Thyroid gland (tissue), 4 donors: ENCODE data around the gene CCDC80. TPM values are rescaled to one million over a fixed set of nuclear protein-coding genes. Genes with fewer than 3 reads are reported as not detected.

Source experiments
- DNase-seq, 2 donors: peaks; one replicate each; pipeline ENCODE4 v3.0.0-alpha.2; 2019
- H3K27ac ChIP-seq, 3 donors: fragments of 200-600 bp; sonication (generic); 1 replicate in 2 of 3; 2 replicates in 1 of 3; pipeline ENCODE4 v1.5.1; 2016 to 2019; ENCODE audit warnings: mild to moderate bottlenecking in 1 of 3, moderate library complexity in 1 of 3
- H3K27me3 ChIP-seq: fragments of 200-600 bp; sonication (generic); one replicate; pipeline ENCODE4 v1.5.1; 2019
- H3K36me3 ChIP-seq, 2 donors: fragments of 200-600 bp; sonication (generic); one replicate each; pipeline ENCODE4 v1.5.1; 2016 to 2019
- H3K4me1 ChIP-seq, 2 donors: fragments of 200-600 bp; sonication (generic); one replicate each; pipeline ENCODE4 v1.5.1; 2017 to 2019
- H3K4me3 ChIP-seq, 3 donors: fragments of 200-600 bp; sonication (generic); replicated peaks in 1 of 3; 1 replicate in 2 of 3; 2 replicates in 1 of 3; pipeline ENCODE4 v1.5.1; 2016; ENCODE audit warnings: mild to moderate bottlenecking in 1 of 3
- H3K9me3 ChIP-seq: fragments of 200-600 bp; sonication (generic); one replicate; pipeline ENCODE4 v1.5.1; 2017
- CTCF ChIP-seq, 6 experiments: fragments of 200-600 bp in 3 of 6; fragments of 450-650 bp in 3 of 6; sonication (generic) in 3 of 6; IDR thresholded peaks; one replicate each; pipeline ENCODE4 v1.5.1; 2016 to 2019; ENCODE audit warnings: antibody characterized with exemption in 6 of 6, mild to moderate bottlenecking in 2 of 6, inconsistent platforms in 1 of 6, moderate library complexity in 1 of 6
- POLR2A ChIP-seq, 2 donors: fragments of 450-650 bp; IDR thresholded peaks; one replicate each; pipeline ENCODE4 v1.6.1; 2017; ENCODE audit warnings: antibody characterized with exemption in 2 of 2, mild to moderate bottlenecking in 2 of 2, moderate library complexity in 1 of 2
- WGBS, 2 donors: methylation state at CpG; one replicate each; pipeline ENCODE4 v1.1.5; 2017; 5-methylcytosine and 5-hydroxymethylcytosine counted together
- intact Hi-C: fragments of 100-400 bp; cut with DNase I; formaldehyde crosslinking; loops from one replicate; pipeline ENCODE4 v1.15.1; 2023
- total RNA-seq, 4 donors: library from RNA; depleted of rRNA; stranded (reverse); fragments of >200 nt; gene quantifications; one replicate each; pipeline ENCODE4 v1.2.3, GENCODE V29; 2016

Gene CCDC80
- total RNA-seq, 4 donors from 2014 or later: 41.5 to 100 (median 63.7) TPM

DNA sequence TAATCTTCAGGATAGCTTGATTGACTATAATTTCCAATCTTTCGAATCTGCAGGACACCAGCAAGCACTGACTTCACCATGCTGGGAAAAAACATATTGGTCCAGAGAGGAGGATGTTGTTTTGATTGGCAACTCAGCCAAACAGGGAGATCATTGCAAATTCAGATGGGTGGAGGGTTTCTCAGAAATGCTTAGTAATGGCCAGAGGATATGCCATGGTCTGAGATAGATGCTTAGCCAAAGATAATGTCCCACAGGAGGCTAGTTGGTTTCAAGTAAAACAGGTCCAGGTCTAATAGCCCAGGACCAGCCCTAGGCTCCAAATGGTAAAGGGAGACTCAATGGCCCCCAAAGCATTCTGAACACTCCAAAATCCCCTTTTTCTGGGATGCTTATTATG, 46.7 kb upstream of the CCDC80 start:
- peaks cover 4 to 27% of the 10 kb centered on the region in 2 donors for H3K4me1 ChIP-seq
- DNase-seq: no peak
- no peak overlapping the region for H3K27ac ChIP-seq
- no peaks in the 10 kb centered on the region for H3K36me3 ChIP-seq
- TF ChIP-seq POLR2A (IDR thresholded peaks at IDR 0.05): no peak
- TF ChIP-seq CTCF (IDR thresholded peaks at IDR 0.05): no peak
- intact Hi-C loops: no loop called here
- no peaks in the 10 kb centered on the region for H3K9me3 ChIP-seq
- no peaks in the 10 kb centered on the region for H3K27me3 ChIP-seq
- no peak overlapping the region for H3K4me3 ChIP-seq
- 93 to 95% methylated on average over 1 of the region's 1 CpG for WGBS, 2 donors

DNA sequence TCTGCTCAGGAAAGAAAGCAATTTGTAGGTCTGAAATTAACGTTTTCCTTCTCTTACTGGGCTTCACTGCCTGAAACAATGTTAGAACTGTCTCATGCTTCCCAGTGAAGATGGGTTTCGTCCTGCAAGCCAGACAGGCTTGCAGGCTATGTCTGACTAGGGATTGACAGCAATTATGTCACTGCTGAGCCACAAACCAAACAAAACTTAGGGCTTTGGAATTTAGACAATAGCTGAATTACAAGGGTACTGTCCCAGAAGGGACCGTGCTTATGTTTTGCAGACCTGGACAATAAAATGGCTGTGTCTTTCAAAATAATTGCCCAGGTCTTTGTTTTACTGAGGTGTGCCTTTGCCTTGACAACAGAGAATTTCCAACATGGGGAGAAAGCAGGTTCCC, 46.3 kb upstream of the CCDC80 start:
- DNase-seq: no peak
- Histone ChIP-seq H3K27ac (no peak overlapping the region), H3K36me3 (no peaks in the 10 kb centered on the region), H3K27me3 (no peaks in the 10 kb centered on the region), H3K4me3 (no peak overlapping the region), H3K9me3 (no peaks in the 10 kb centered on the region), H3K4me1 (peaks cover 8 to 31% of the 10 kb centered on the region in 2 donors)
- no peak for TF ChIP-seq CTCF (IDR thresholded peaks at IDR 0.05)
- TF ChIP-seq POLR2A (IDR thresholded peaks at IDR 0.05): no peak
- WGBS, 2 donors: 86 to 87% methylated on average over 3 of the region's 3 CpGs
- intact Hi-C loops: no loop called here

- no peaks in the 10 kb centered on the region for H3K9me3 ChIP-seq
- no peaks in the 10 kb centered on the region for H3K36me3 ChIP-seq
- WGBS, 2 donors: 87 to 89% methylated on average over 5 of the region's 5 CpGs
- TF ChIP-seq CTCF (IDR thresholded peaks at IDR 0.05) (no peak), POLR2A (IDR thresholded peaks at IDR 0.05) (no peak)
- H3K4me3 ChIP-seq: no peak overlapping the region
- no peaks in the 10 kb centered on the region for H3K27me3 ChIP-seq
- H3K27ac ChIP-seq: no peak overlapping the region
- intact Hi-C loops: no loop called here
- no peak for DNase-seq
- H3K4me1 ChIP-seq: peaks cover 19 to 40% of the 10 kb centered on the region in 2 donors
These were observed 45.2 kb upstream of the CCDC80 start for GRCh38 chr3:112685956-112686799.

GRCh38 chr3:112685420-112685819, 44.5 kb upstream of the CCDC80 start:
- Histone ChIP-seq H3K36me3 (no peaks in the 10 kb centered on the region), H3K4me1 (peaks cover 21 to 40% of the 10 kb centered on the region in 2 donors), H3K4me3 (no peak overlapping the region), H3K27me3 (no peaks in the 10 kb centered on the region), H3K27ac (no peak overlapping the region), H3K9me3 (no peaks in the 10 kb centered on the region)
- TF ChIP-seq CTCF (IDR thresholded peaks at IDR 0.05) (no peak), POLR2A (IDR thresholded peaks at IDR 0.05) (no peak)
- WGBS, 2 donors: 84 to 88% methylated on average over 7 of the region's 7 CpGs
- DNase-seq: no peak
- intact Hi-C loops: no loop called here

GRCh38 chr3:112682361-112682760, 41.4 kb upstream of the CCDC80 start:
- Histone ChIP-seq H3K27me3 (no peaks in the 10 kb centered on the region), H3K9me3 (no peaks in the 10 kb centered on the region), H3K4me1 (peaks cover 21 to 22% of the 10 kb centered on the region in 2 donors), H3K36me3 (no peaks in the 10 kb centered on the region), H3K27ac (peak overlapping the region; percentile 34 to 75 (median 59)), H3K4me3 (no peak overlapping the region)
- no peak for TF ChIP-seq CTCF (IDR thresholded peaks at IDR 0.05)
- no peak for TF ChIP-seq POLR2A (IDR thresholded peaks at IDR 0.05)
- 84 to 92% methylated on average over 5 of the region's 5 CpGs for WGBS, 2 donors
- DNase-seq: no peak
- intact Hi-C loops: no loop called here
